ENCODE measurements around the gene MED25.

The MED25 gene

GRCh38 chr19:49829721-49830120 is 11.6 kb downstream of the MED25 start:
- Histone ChIP-seq H3K9me3 (ENCODE audit: insufficient read depth, low read length) (no peaks in the 10 kb centered on the region), H3K4me3 (ENCODE audit: insufficient read depth, low read length, poor library complexity, severe bottlenecking) (no peak overlapping the region), H3K4me2 (ENCODE audit: low read depth, low read length, poor library complexity, severe bottlenecking) (no peak overlapping the region), H2AFZ (ENCODE audit: low read depth, low read length, severe bottlenecking) (no peak overlapping the region), H3K36me3 (ENCODE audit: low read length) (no peaks in the 10 kb centered on the region; the same call in 1 of the 2 replicates), H3K9ac (ENCODE audit: low read length) (no peak overlapping the region), H3K9me2 (replicated peaks; ENCODE audit: insufficient read depth, low read length) (no peaks in the 10 kb centered on the region), H3K27ac (ENCODE audit: low read depth, low read length) (no peak overlapping the region), H3F3A (ENCODE audit: insufficient read depth) (no peaks in the 10 kb centered on the region), H3K27me3 (ENCODE audit: low read length) (no peaks in the 10 kb centered on the region), H4K20me1 (ENCODE audit: low read depth, low read length) (no peaks in the 10 kb centered on the region), H3K79me2 (ENCODE audit: insufficient read depth, low read length) (peaks cover 20% of the 10 kb centered on the region)
- TF ChIP-seq CTCF (IDR thresholded peaks at IDR 0.05; ENCODE audit: insufficient read depth, low read length, poor library complexity, severe bottlenecking) (no peak), EZH2phosphoT487 (conservative IDR thresholded peaks at IDR 0.05; ENCODE audit: low read length) (no peak)

GRCh38 chr19:49830766-49831165 is 12.7 kb downstream of the MED25 start:
- Histone ChIP-seq H3K27me3 (ENCODE audit: low read length) (no peaks in the 10 kb centered on the region), H3K27ac (ENCODE audit: low read depth, low read length) (no peak overlapping the region), H4K20me1 (ENCODE audit: low read depth, low read length) (no peaks in the 10 kb centered on the region), H3K79me2 (ENCODE audit: insufficient read depth, low read length) (peaks cover 10% of the 10 kb centered on the region; the same call in 1 of the 2 replicates), H3K9ac (ENCODE audit: low read length) (no peak overlapping the region), H3F3A (ENCODE audit: insufficient read depth) (no peaks in the 10 kb centered on the region), H3K4me3 (ENCODE audit: insufficient read depth, low read length, poor library complexity, severe bottlenecking) (no peak overlapping the region), H2AFZ (ENCODE audit: low read depth, low read length, severe bottlenecking) (no peak overlapping the region), H3K9me3 (ENCODE audit: insufficient read depth, low read length) (no peaks in the 10 kb centered on the region), H3K9me2 (replicated peaks; ENCODE audit: insufficient read depth, low read length) (no peaks in the 10 kb centered on the region), H3K36me3 (ENCODE audit: low read length) (no peaks in the 10 kb centered on the region; the same call in 1 of the 2 replicates), H3K4me2 (ENCODE audit: low read depth, low read length, poor library complexity, severe bottlenecking) (no peak overlapping the region)
- TF ChIP-seq CTCF (IDR thresholded peaks at IDR 0.05; ENCODE audit: insufficient read depth, low read length, poor library complexity, severe bottlenecking) (no peak), EZH2phosphoT487 (conservative IDR thresholded peaks at IDR 0.05; ENCODE audit: low read length) (no peak)

GRCh38 chr19:49831592-49831991 is 13.5 kb downstream of the MED25 start:
- Histone ChIP-seq H3K4me3 (ENCODE audit: insufficient read depth, low read length, poor library complexity, severe bottlenecking) (no peak overlapping the region), H3K79me2 (ENCODE audit: insufficient read depth, low read length) (peaks cover 1% of the 10 kb centered on the region; the same call in 1 of the 2 replicates), H3K9me2 (replicated peaks; ENCODE audit: insufficient read depth, low read length) (no peaks in the 10 kb centered on the region), H3K36me3 (ENCODE audit: low read length) (no peaks in the 10 kb centered on the region; the same call in 1 of the 2 replicates), H3K9me3 (ENCODE audit: insufficient read depth, low read length) (no peaks in the 10 kb centered on the region), H3K4me2 (ENCODE audit: low read depth, low read length, poor library complexity, severe bottlenecking) (no peak overlapping the region), H3K27me3 (ENCODE audit: low read length) (no peaks in the 10 kb centered on the region), H3F3A (ENCODE audit: insufficient read depth) (no peaks in the 10 kb centered on the region), H4K20me1 (ENCODE audit: low read depth, low read length) (no peaks in the 10 kb centered on the region), H3K9ac (ENCODE audit: low read length) (no peak overlapping the region), H2AFZ (ENCODE audit: low read depth, low read length, severe bottlenecking) (no peak overlapping the region), H3K27ac (ENCODE audit: low read depth, low read length) (no peak overlapping the region)
- TF ChIP-seq CTCF (IDR thresholded peaks at IDR 0.05; ENCODE audit: insufficient read depth, low read length, poor library complexity, severe bottlenecking), result no peak
- TF ChIP-seq EZH2phosphoT487 (conservative IDR thresholded peaks at IDR 0.05; ENCODE audit: low read length), result no peak
